ENCODE measurements around the gene LDLRAD4. TPM values are rescaled to one million over a fixed set of nuclear protein-coding genes. Genes with fewer than 3 reads are reported as not detected.

LDLRAD4 gene
- total and polyA plus RNA-seq, 9 of the 15 experiments (the other 6 are each of a cell fraction or from before 2014, with no cell fraction given), result 0.01 TPM; not detected in 8

DNA sequence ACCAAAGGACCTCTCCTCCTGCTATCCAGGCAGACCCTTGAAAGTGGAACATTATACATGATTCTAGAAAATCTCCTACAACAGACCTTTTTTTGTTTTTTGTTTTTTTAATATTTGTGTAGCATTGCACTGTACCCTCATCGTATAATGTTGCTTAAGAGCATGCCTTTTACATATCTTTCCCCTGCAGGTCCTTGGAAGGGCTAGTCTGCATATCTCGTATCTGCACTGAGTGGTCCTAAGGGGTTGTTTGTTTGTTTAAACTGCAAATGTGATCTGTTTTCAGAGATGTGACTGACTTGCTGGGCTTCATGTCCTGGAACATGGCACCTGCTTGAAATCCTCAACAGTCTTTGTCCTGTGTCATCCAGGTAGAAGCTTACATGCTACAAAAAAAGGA lies 303.7 kb downstream of the LDLRAD4 start:
- Histone ChIP-seq H3K79me2 (ENCODE audit: control insufficient read depth, insufficient read depth, low read length) (no peaks in the 10 kb centered on the region), H4K20me1 (replicated peaks; ENCODE audit: control insufficient read depth, insufficient read depth, low read length) (no peaks in the 10 kb centered on the region), H3K9ac (ENCODE audit: insufficient read depth in 1 of 2, low read depth in 2 of 2, low read length in 2 of 2) (no peak overlapping the region), H3K9me1 (ENCODE audit: control insufficient read depth, insufficient read depth, low read length) (no peaks in the 10 kb centered on the region), H3K4me2 (ENCODE audit: insufficient read depth, low read length) (no peak overlapping the region), H3K36me3 (ENCODE audit: control insufficient read depth, insufficient read depth, low read length) (no peaks in the 10 kb centered on the region), H3K27me3 (ENCODE audit: control insufficient read depth in 2 of 2, insufficient read depth in 2 of 2, low read length in 2 of 2) (peaks cover 0 to 18% of the 10 kb centered on the region in 2 experiments; a peak in 3 of 5 replicates), H3K9me3 (replicated peaks; ENCODE audit: control insufficient read depth, insufficient read depth, low read depth, low read length) (no peaks in the 10 kb centered on the region), H2AFZ (ENCODE audit: low read depth, low read length) (no peak overlapping the region), H3K27ac (ENCODE audit: extremely low read depth, low read depth, low read length) (no peak overlapping the region), H3K4me1 (replicated peaks in 1 of 2; ENCODE audit: control insufficient read depth in 2 of 2, insufficient read depth in 2 of 2, low read length in 2 of 2) (no peaks in the 10 kb centered on the region), H3K4me3 (no peak overlapping the region)
- no peak for DNase-seq (ENCODE audit: extremely low read depth in 1 of 4, low spot score in 3 of 4)
- intact Hi-C loops (cut with micrococcal nuclease), result loop anchor here (10.0 kb wide), 1 partner anchor 57 kb away; no protein-coding TSS in a partner anchor
- 0% methylated on average over 2 of the region's 2 CpGs for WGBS (ENCODE audit: insufficient coverage, low coverage, missing lambda C conversion rate)
- in situ Hi-C loops (cut with MboI), result loop anchor here (10.0 kb wide), 1 partner anchor 1113 kb away; no protein-coding TSS in a partner anchor
- ChIA-PET POLR2A (interaction anchor here (0.7 kb wide), 1 partner anchor 427 kb away, joined by 4 read pairs; no protein-coding TSS in a partner anchor), CTCF (ENCODE audit: low intra/inter-chr PET ratio) (no interaction called here)
- ATAC-seq, result no peak
- no TSS peak for BruUV-seq (replicated peaks)
- FAIRE-seq, result no peak
- no peak for TF ChIP-seq CREB1 (IDR thresholded peaks at IDR 0.05)
- TF ChIP-seq CREB1 (CRISPR knock-in tag; IDR thresholded peaks at IDR 0.05), result no peak
- no peak for TF ChIP-seq HCFC1 (IDR thresholded peaks at IDR 0.05; ENCODE audit: low read depth, low read length)
- TF ChIP-seq ZKSCAN3 (CRISPR knock-in tag; IDR thresholded peaks at IDR 0.05), result no peak
- no peak for TF ChIP-seq MCM3 (IDR thresholded peaks at IDR 0.05)
- TF ChIP-seq, protein P1, sequence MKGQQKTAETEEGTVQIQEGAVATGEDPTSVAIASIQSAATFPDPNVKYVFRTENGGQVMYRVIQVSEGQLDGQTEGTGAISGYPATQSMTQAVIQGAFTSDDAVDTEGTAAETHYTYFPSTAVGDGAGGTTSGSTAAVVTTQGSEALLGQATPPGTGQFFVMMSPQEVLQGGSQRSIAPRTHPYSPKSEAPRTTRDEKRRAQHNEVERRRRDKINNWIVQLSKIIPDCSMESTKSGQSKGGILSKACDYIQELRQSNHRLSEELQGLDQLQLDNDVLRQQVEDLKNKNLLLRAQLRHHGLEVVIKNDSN (CRISPR knock-in tag; IDR thresholded peaks at IDR 0.05), result no peak
- no peak for TF ChIP-seq TBP (optimal IDR thresholded peaks at IDR 0.05; ENCODE audit: low read depth, low read length)
- TF ChIP-seq, protein P2, sequence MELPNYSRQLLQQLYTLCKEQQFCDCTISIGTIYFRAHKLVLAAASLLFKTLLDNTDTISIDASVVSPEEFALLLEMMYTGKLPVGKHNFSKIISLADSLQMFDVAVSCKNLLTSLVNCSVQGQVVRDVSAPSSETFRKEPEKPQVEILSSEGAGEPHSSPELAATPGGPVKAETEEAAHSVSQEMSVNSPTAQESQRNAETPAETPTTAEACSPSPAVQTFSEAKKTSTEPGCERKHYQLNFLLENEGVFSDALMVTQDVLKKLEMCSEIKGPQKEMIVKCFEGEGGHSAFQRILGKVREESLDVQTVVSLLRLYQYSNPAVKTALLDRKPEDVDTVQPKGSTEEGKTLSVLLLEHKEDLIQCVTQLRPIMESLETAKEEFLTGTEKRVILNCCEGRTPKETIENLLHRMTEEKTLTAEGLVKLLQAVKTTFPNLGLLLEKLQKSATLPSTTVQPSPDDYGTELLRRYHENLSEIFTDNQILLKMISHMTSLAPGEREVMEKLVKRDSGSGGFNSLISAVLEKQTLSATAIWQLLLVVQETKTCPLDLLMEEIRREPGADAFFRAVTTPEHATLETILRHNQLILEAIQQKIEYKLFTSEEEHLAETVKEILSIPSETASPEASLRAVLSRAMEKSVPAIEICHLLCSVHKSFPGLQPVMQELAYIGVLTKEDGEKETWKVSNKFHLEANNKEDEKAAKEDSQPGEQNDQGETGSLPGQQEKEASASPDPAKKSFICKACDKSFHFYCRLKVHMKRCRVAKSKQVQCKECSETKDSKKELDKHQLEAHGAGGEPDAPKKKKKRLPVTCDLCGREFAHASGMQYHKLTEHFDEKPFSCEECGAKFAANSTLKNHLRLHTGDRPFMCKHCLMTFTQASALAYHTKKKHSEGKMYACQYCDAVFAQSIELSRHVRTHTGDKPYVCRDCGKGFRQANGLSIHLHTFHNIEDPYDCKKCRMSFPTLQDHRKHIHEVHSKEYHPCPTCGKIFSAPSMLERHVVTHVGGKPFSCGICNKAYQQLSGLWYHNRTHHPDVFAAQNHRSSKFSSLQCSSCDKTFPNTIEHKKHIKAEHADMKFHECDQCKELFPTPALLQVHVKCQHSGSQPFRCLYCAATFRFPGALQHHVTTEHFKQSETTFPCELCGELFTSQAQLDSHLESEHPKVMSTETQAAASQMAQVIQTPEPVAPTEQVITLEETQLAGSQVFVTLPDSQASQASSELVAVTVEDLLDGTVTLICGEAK (IDR thresholded peaks at IDR 0.05), result no peak
- TF ChIP-seq, protein P2 (CRISPR knock-in tag; IDR thresholded peaks at IDR 0.05), result no peak
- TF ChIP-seq RBM34 (IDR thresholded peaks at IDR 0.05; ENCODE audit: borderline replicate concordance, insufficient read depth, low read length), result no peak
- no peak for TF ChIP-seq ZNF561 (CRISPR knock-in tag; conservative IDR thresholded peaks at IDR 0.05)

Measured in K562 (cell line).